T47D (cell line): ENCODE results near the gene LPIN1.

Experiments
- DNase-seq, 2 experiments: peaks; one replicate each; pipeline versions ENCODE4 v3.0.0 to v3.0.0-alpha.2; 2011 to 2012; ENCODE audit warnings: low read depth in 1 of 2, low spot score in 1 of 2
- JUND ChIP-seq: IDR thresholded peaks from 2 replicates; pipeline ENCODE4 v1.6.1; 2012; ENCODE audit warnings: low read depth
- in situ Hi-C: cut with HindIII; loops from 2 replicates; pipeline ENCODE4 v1.10.0; 2016; ENCODE audit warnings: low sequenced_read_pairs, low pct_unique_long_range_greater_than_20kb

Gene LPIN1

GRCh38 chr2:11865805-11866204 is 119.4 kb downstream of the LPIN1 start:
- in situ Hi-C loops = no loop called here
- no peak for TF ChIP-seq JUND
- no peak for DNase-seq

GRCh38 chr2:11866358-11867335 is 120.2 kb downstream of the LPIN1 start:
- no peak for DNase-seq
- in situ Hi-C loops = no loop called here
- TF ChIP-seq JUND = no peak

GRCh38 chr2:11867926-11868325 is 121.5 kb downstream of the LPIN1 start:
- in situ Hi-C loops = no loop called here
- DNase-seq = peak in 1 of 2 experiments; percentile 73
- TF ChIP-seq JUND = no peak

GRCh38 chr2:11869391-11869991 is 123.1 kb downstream of the LPIN1 start:
- in situ Hi-C loops = no loop called here
- DNase-seq = no peak
- TF ChIP-seq JUND = no peak

- in situ Hi-C loops = no loop called here
- no peak for TF ChIP-seq JUND
- DNase-seq = no peak
Measured at GRCh38 chr2:11870064-11870463, 123.6 kb downstream of the LPIN1 start.

- no peak for TF ChIP-seq JUND
- in situ Hi-C loops = no loop called here
- DNase-seq = no peak
Measured at GRCh38 chr2:11870584-11870983, 124.2 kb downstream of the LPIN1 start.

GRCh38 chr2:11871421-11871820 is 125.0 kb downstream of the LPIN1 start:
- in situ Hi-C loops = no loop called here
- DNase-seq = no peak
- TF ChIP-seq JUND = no peak

GRCh38 chr2:11872247-11872947 is 126.0 kb downstream of the LPIN1 start:
- no peak for TF ChIP-seq JUND
- in situ Hi-C loops = no loop called here
- no peak for DNase-seq

- no peak for DNase-seq
- in situ Hi-C loops = no loop called here
Measured at GRCh38 chr2:11872948-11873269, 126.5 kb downstream of the LPIN1 start.

GRCh38 chr2:11873356-11874154 is 127.1 kb downstream of the LPIN1 start:
- no peak for DNase-seq
- TF ChIP-seq JUND = no peak
- in situ Hi-C loops = no loop called here

More at GRCh38 chr2:11872948-11873269, 126.5 kb downstream of the LPIN1 start:
- TF ChIP-seq JUND = no peak

GRCh38 chr2:11874861-11875260 is 128.4 kb downstream of the LPIN1 start:
- no peak for DNase-seq
- TF ChIP-seq JUND = no peak
- in situ Hi-C loops = no loop called here

GRCh38 chr2:11875481-11875880 is 129.0 kb downstream of the LPIN1 start:
- no peak for TF ChIP-seq JUND
- in situ Hi-C loops = no loop called here
- no peak for DNase-seq
